ENCODE data around the gene RARRES1. TPM values are rescaled to one million over a fixed set of nuclear protein-coding genes. Genes with fewer than 3 reads are reported as not detected.

The RARRES1 gene
- total and polyA plus RNA-seq, 2 experiments from 2014 or later, result 0.10 to 0.82 TPM

- TF ChIP-seq CTCF (conservative IDR thresholded peaks at IDR 0.05; ENCODE audit: low read depth in 2 of 2) (no peak), STAT1 (IDR thresholded peaks at IDR 0.05; ENCODE audit: unreplicated experiment) (no peak), JUNB (IDR thresholded peaks at IDR 0.05; ENCODE audit: unreplicated experiment) (no peak), CREB1 (CRISPR knock-in tag; IDR thresholded peaks at IDR 0.05; ENCODE audit: low read depth) (no peak), NANOG (IDR thresholded peaks at IDR 0.05; ENCODE audit: borderline replicate concordance) (no peak), ETS1 (IDR thresholded peaks at IDR 0.05) (no peak), REST (IDR thresholded peaks at IDR 0.05; ENCODE audit: unreplicated experiment) (no peak), EZH2 (IDR thresholded peaks at IDR 0.05; ENCODE audit: low read depth, unreplicated experiment) (no peak)
Observed at GRCh38 chr3:158749526-158749925, 17.3 kb upstream of the RARRES1 start (continued).

GRCh38 chr3:158748237-158748828 is 16.1 kb upstream of the RARRES1 start:
- Histone ChIP-seq H3K4me1 (ENCODE audit: insufficient read depth) (no peaks in the 10 kb centered on the region), H3K4me2 (no peak overlapping the region), H3F3A (replicated peaks; ENCODE audit: low read depth) (no peaks in the 10 kb centered on the region), H3K27ac (ENCODE audit: low read depth) (no peak overlapping the region), H3K27me3 (ENCODE audit: insufficient read depth) (no peaks in the 10 kb centered on the region), H3K4me3 (no peak overlapping the region), H3K36me3 (ENCODE audit: insufficient read depth) (no peaks in the 10 kb centered on the region), H3K79me2 (replicated peaks; ENCODE audit: insufficient read depth) (no peaks in the 10 kb centered on the region), H2AFZ (no peak overlapping the region), H3K9me2 (ENCODE audit: insufficient read depth) (no peaks in the 10 kb centered on the region), H4K20me1 (replicated peaks; ENCODE audit: insufficient read depth) (no peaks in the 10 kb centered on the region)
- no peak overlapping the region for H3K27ac Mint-ChIP-seq
- DNase-seq (ENCODE audit: low spot score), result no peak
- H3K9me3 Mint-ChIP-seq, result no peaks in the 10 kb centered on the region; the same call in 2 of the 3 replicates
- no peaks in the 10 kb centered on the region; the same call in 2 of the 3 replicates for H3K36me3 Mint-ChIP-seq (ENCODE audit: low read depth)
- ATAC-seq, result peak; percentile 49; the same call in 1 of the 3 replicates
- no peaks in the 10 kb centered on the region; the same call in 2 of the 3 replicates for H3K4me1 Mint-ChIP-seq
- no peaks in the 10 kb centered on the region for H3K27me3 Mint-ChIP-seq (ENCODE audit: insufficient read depth, low read depth, poor library complexity)
- H3K4me3 Mint-ChIP-seq, result no peak overlapping the region
- no peak for TF ChIP-seq EZH2phosphoT487 (IDR thresholded peaks at IDR 0.05; ENCODE audit: unreplicated experiment)
- TF ChIP-seq JUNB (IDR thresholded peaks at IDR 0.05; ENCODE audit: unreplicated experiment), result no peak
- no peak for TF ChIP-seq CTCF (conservative IDR thresholded peaks at IDR 0.05; ENCODE audit: low read depth in 2 of 2)
- TF ChIP-seq NANOG (IDR thresholded peaks at IDR 0.05; ENCODE audit: borderline replicate concordance), result no peak
- no peak for TF ChIP-seq STAT1 (IDR thresholded peaks at IDR 0.05; ENCODE audit: unreplicated experiment)
- TF ChIP-seq ETS1 (IDR thresholded peaks at IDR 0.05), result no peak
- no peak for TF ChIP-seq ZNF331 (CRISPR knock-in tag; IDR thresholded peaks at IDR 0.05; ENCODE audit: low read depth)
- TF ChIP-seq ZNF114 (CRISPR knock-in tag; IDR thresholded peaks at IDR 0.05), result no peak
- no peak for TF ChIP-seq CREB1 (CRISPR knock-in tag; IDR thresholded peaks at IDR 0.05; ENCODE audit: low read depth)

Data from GM23338 (cell line).